Peyer's patch (tissue), 4 donors: ENCODE measurements around the gene CLK2.

Source experiments
- CTCF ChIP-seq, 6 experiments: fragments of 450-650 bp in 4 of 6; fragments of 200-600 bp in 2 of 6; sonication (generic) in 1 of 6; IDR thresholded peaks; one replicate each; pipeline ENCODE4 v1.5.1; 2017 to 2019; ENCODE audit warnings: antibody characterized with exemption in 6 of 6, mild to moderate bottlenecking in 3 of 6, moderate library complexity in 1 of 6
- POLR2A ChIP-seq, 2 donors: fragments of 450-650 bp; IDR thresholded peaks; one replicate each; pipeline ENCODE4 v1.5.1; 2017; ENCODE audit warnings: antibody characterized with exemption in 2 of 2, mild to moderate bottlenecking in 2 of 2, moderate library complexity in 2 of 2

- TF ChIP-seq CTCF (IDR thresholded peaks at IDR 0.05) (no peak), POLR2A (IDR thresholded peaks at IDR 0.05) (no peak)
Measured at GRCh38 chr1:155300024-155300423, 26.7 kb upstream of the CLK2 start.
